Heart left ventricle (tissue), 16 donors: Measurements from ENCODE around the gene IGF2R. TPM values are rescaled to one million over a fixed set of nuclear protein-coding genes. Genes with fewer than 3 reads are reported as not detected.

Source experiments
- ATAC-seq, 4 donors: fragments of 200-7000 bp; cut with Tn5 transposase; one replicate each; pipeline ENCODE4 v1.9.1; 2020 to 2022; ENCODE audit warnings: moderate library complexity in 4 of 4, mild to moderate bottlenecking in 3 of 4, moderate number of reproducible peaks in 1 of 4
- DNase-seq, 5 donors: peaks; one replicate each; pipeline ENCODE4 v3.0.0-alpha.2; 2020
- H3K27ac ChIP-seq, 12 donors: fragments of 200-600 bp; sonication (generic) in 4 of 12; one replicate each; pipeline versions ENCODE4 v1.5.0 to v1.8.0; 2016 to 2022; ENCODE audit warnings: mild to moderate bottlenecking in 2 of 12
- H3K27me3 ChIP-seq, 9 donors: fragments of 200-600 bp; sonication (generic) in 2 of 9; one replicate each; pipeline versions ENCODE4 v1.5.1 to v1.8.0; 2016 to 2022; ENCODE audit warnings: mild to moderate bottlenecking in 3 of 9
- H3K36me3 ChIP-seq, 9 donors: fragments of 200-600 bp; sonication (generic) in 2 of 9; one replicate each; pipeline versions ENCODE4 v1.5.0 to v1.8.0; 2018 to 2022; ENCODE audit warnings: mild to moderate bottlenecking in 2 of 9
- H3K4me1 ChIP-seq, 12 donors: fragments of 200-600 bp; sonication (generic) in 4 of 12; one replicate each; pipeline versions ENCODE4 v1.5.0 to v1.8.0; 2016 to 2022; ENCODE audit warnings: mild to moderate bottlenecking in 3 of 12
- H3K4me3 ChIP-seq, 12 donors: fragments of 200-600 bp; sonication (generic) in 4 of 12; one replicate each; pipeline versions ENCODE4 v1.5.0 to v1.8.0; 2017 to 2022; ENCODE audit warnings: mild to moderate bottlenecking in 9 of 12, moderate library complexity in 4 of 12
- H3K9me3 ChIP-seq, 12 donors: fragments of 200-600 bp; sonication (generic) in 4 of 12; one replicate each; pipeline versions ENCODE4 v1.5.0 to v1.8.0; 2016 to 2022; ENCODE audit warnings: mild to moderate bottlenecking in 1 of 12
- CTCF ChIP-seq, 12 donors: fragments of 200-600 bp; sonication (generic) in 4 of 12; IDR thresholded peaks; one replicate each; pipeline versions ENCODE4 v1.5.0 to v1.8.0; 2018 to 2022; ENCODE audit warnings: antibody characterized with exemption in 12 of 12, mild to moderate bottlenecking in 5 of 12
- POLR2A ChIP-seq, 2 donors: fragments of 450-650 bp; IDR thresholded peaks; one replicate each; pipeline ENCODE4 v1.6.1; 2017; ENCODE audit warnings: antibody characterized with exemption in 2 of 2, mild to moderate bottlenecking in 2 of 2, moderate library complexity in 2 of 2
- WGBS, 4 donors: extraction: QIAGEN DNeasy Blood & Tissue Kit in 2 of 4; methylation state at CpG; one replicate each; pipeline versions ENCODE4 v1.1.5 to v1.1.7; 2013 to 2018; 5-methylcytosine and 5-hydroxymethylcytosine counted together
- intact Hi-C, 10 donors: fragments of 100-400 bp; cut with DNase I; formaldehyde crosslinking; loops; one replicate each; pipeline versions ENCODE4 v1.11.1 to v1.14.2; 2022
- polyA plus RNA-seq, 2 donors: library from polyadenylated mRNA; stranded (reverse); fragments of 200-250 nt; gene quantifications; one replicate each; pipeline ENCODE4 v1.2.3, GENCODE V29; 2013
- total RNA-seq, 9 donors: library from RNA; depleted of rRNA in 2 of 9; stranded (reverse); fragments of >200 nt in 2 of 9; fragmentation: NEBNext Ultra II Directional in 3 of 9; extraction: Animal tissue kit (Norgen Biotek cat#: 25700) in 3 of 9; gene quantifications; one replicate each; pipeline versions ENCODE4 v1.1.0 to v1.2.4, GENCODE V29; 2016 to 2023
- donor health status: ischemic (EF 13 %, LVEDD 7.1; RV severe dilation, severe dysfunction).
- donor health status: healthy with polysubstance abuse.
- donor health status: DM: no; HTN: yes; CAD: no.
- donor health status: DM: no; HTN: no; CAD: no.
- donor health status: ischemic (EF 25% LVEDD 6.9; RV normal size, moderate dysfunction).
- donor health status: ischemic (EF 25% LVEDD 5.7; RV mildly dilated, moderate dysfunction).
- donor health status: healthy.
- donor health status: DM: yes; HTN: yes; CAD: no.
- donor health status: ischemic (EF 35%, LVEDD 5.7; RV mildly dilated, moderate dysfunction).
- donor health status: nonischemic (EF 11% LVEDD 7.7; RV severe dilation, severe dysfunction).
- donor health status: DM: yes; HTN: yes; CAD: no.
- donor health status: PGD.
- donor health status: ischemic (EF 29% LVEDD 5.4; RV normal size, mild dysfunction).
- donor health status: nonischemic (EF 23%, LVEDD 6.1; RV moderate dilation, normal function).

The IGF2R gene
- total and polyA plus RNA-seq, 11 donors: 15.4 to 111 (median 68.5) TPM

- ATAC-seq: peak in 3 of 4 donors; percentile 24 to 52 (median 34)
- Histone ChIP-seq H3K27me3 (no peaks in the 10 kb centered on the region), H3K4me1 (peaks cover 0 to 33% (median 9%) of the 10 kb centered on the region in 12 donors), H3K36me3 (peaks cover 0 to 41% (median 22%) of the 10 kb centered on the region in 9 donors), H3K27ac (peak overlapping the region in 1 of 12 donors; percentile 27), H3K4me3 (no peak overlapping the region), H3K9me3 (no peaks in the 10 kb centered on the region)
- no peak for DNase-seq
- 80 to 87% (median 86%) methylated on average over 7 to 10 of the region's 10 CpGs for WGBS, 4 donors
- intact Hi-C loops: no loop called here
- no peak for TF ChIP-seq POLR2A (IDR thresholded peaks at IDR 0.05)
- no peak for TF ChIP-seq CTCF (IDR thresholded peaks at IDR 0.05)
These were observed 47.1 kb downstream of the IGF2R start for GRCh38 chr6:160015778-160016684.

GRCh38 chr6:160022101-160022500, 53.2 kb downstream of the IGF2R start:
- no peak for DNase-seq
- Histone ChIP-seq H3K36me3 (peaks cover 0 to 36% (median 28%) of the 10 kb centered on the region in 9 donors), H3K27ac (no peak overlapping the region), H3K4me1 (no peaks in the 10 kb centered on the region), H3K9me3 (no peaks in the 10 kb centered on the region), H3K27me3 (no peaks in the 10 kb centered on the region), H3K4me3 (no peak overlapping the region)
- TF ChIP-seq CTCF (IDR thresholded peaks at IDR 0.05): no peak
- no peak for TF ChIP-seq POLR2A (IDR thresholded peaks at IDR 0.05)
- intact Hi-C loops: loop anchor here in 1 of 10 donors (10.0 kb wide), 1 partner anchor 47 kb away; no protein-coding TSS in a partner anchor
- ATAC-seq: no peak
- WGBS, 4 donors: 91 to 100% (median 95%) methylated on average over 1 of the region's 1 CpG

GRCh38 chr6:160022793-160023192, 53.9 kb downstream of the IGF2R start:
- 76 to 99% (median 88%) methylated on average over 3 of the region's 3 CpGs for WGBS, 4 donors
- no peaks in the 10 kb centered on the region for H3K9me3 ChIP-seq
- H3K36me3 ChIP-seq: peaks cover 0 to 43% (median 35%) of the 10 kb centered on the region in 9 donors
- TF ChIP-seq POLR2A (IDR thresholded peaks at IDR 0.05): no peak
- no peak for TF ChIP-seq CTCF (IDR thresholded peaks at IDR 0.05)
- no peak for ATAC-seq
- DNase-seq: no peak
- H3K4me1 ChIP-seq: no peaks in the 10 kb centered on the region
- intact Hi-C loops: loop anchor here in 1 of 10 donors (10.0 kb wide), 1 partner anchor 48 kb away; no protein-coding TSS in a partner anchor
- no peaks in the 10 kb centered on the region for H3K27me3 ChIP-seq
- no peak overlapping the region for H3K4me3 ChIP-seq
- no peak overlapping the region for H3K27ac ChIP-seq

GRCh38 chr6:160024152-160024551, 55.3 kb downstream of the IGF2R start:
- Histone ChIP-seq H3K9me3 (no peaks in the 10 kb centered on the region), H3K4me3 (no peak overlapping the region), H3K27me3 (no peaks in the 10 kb centered on the region), H3K27ac (no peak overlapping the region), H3K36me3 (peaks cover 0 to 54% (median 44%) of the 10 kb centered on the region in 9 donors), H3K4me1 (peaks cover 0 to under 1% (median 0%) of the 10 kb centered on the region in 12 donors)
- intact Hi-C loops: loop anchor here in 1 of 10 donors (10.0 kb wide), 1 partner anchor 49 kb away; no protein-coding TSS in a partner anchor
- 87 to 91% (median 89%) methylated on average over 8 of the region's 8 CpGs for WGBS, 4 donors
- DNase-seq: no peak
- TF ChIP-seq POLR2A (IDR thresholded peaks at IDR 0.05) (no peak), CTCF (IDR thresholded peaks at IDR 0.05) (no peak)
- no peak for ATAC-seq
